Activated CD8-positive, alpha-beta memory T cell treated with anti-CD3 and anti-CD28 coated beads, Interleukin-2, amount 50 U/mL, for 4 hours (primary cell): Measurements from ENCODE around the gene AFF2.

Experiments
- DNase-seq: peaks from one replicate; pipeline ENCODE4 v3.0.0-alpha.2; 2020

AFF2 gene

GRCh38 chrX:148768296-148768695 is 267.9 kb downstream of the AFF2 start:
- DNase-seq: no peak

GRCh38 chrX:148771440-148771839 is 271.0 kb downstream of the AFF2 start:
- no peak for DNase-seq

GRCh38 chrX:148774276-148774675 is 273.9 kb downstream of the AFF2 start:
- no peak for DNase-seq

GRCh38 chrX:148784137-148784536 is 283.7 kb downstream of the AFF2 start:
- DNase-seq: no peak

GRCh38 chrX:148784856-148785255 is 284.4 kb downstream of the AFF2 start:
- DNase-seq: no peak

GRCh38 chrX:148785256-148785655 is 284.8 kb downstream of the AFF2 start:
- DNase-seq: no peak

- no peak for DNase-seq
Measured at GRCh38 chrX:148788449-148788848, 288.0 kb downstream of the AFF2 start.

- no peak for DNase-seq
Measured at GRCh38 chrX:148794350-148794749, 293.9 kb downstream of the AFF2 start.

- DNase-seq: no peak
Measured at GRCh38 chrX:148804579-148805355, 304.4 kb downstream of the AFF2 start.

- DNase-seq: no peak
Measured at GRCh38 chrX:148806145-148806870, 305.9 kb downstream of the AFF2 start.

GRCh38 chrX:148808833-148809232 is 308.4 kb downstream of the AFF2 start:
- DNase-seq: no peak

GRCh38 chrX:148811236-148811635 is 310.8 kb downstream of the AFF2 start:
- DNase-seq: no peak

GRCh38 chrX:148813422-148813821 is 313.0 kb downstream of the AFF2 start:
- no peak for DNase-seq

- no peak for DNase-seq
Measured at GRCh38 chrX:148813967-148814366, 313.6 kb downstream of the AFF2 start.

GRCh38 chrX:148815218-148815961 is 315.0 kb downstream of the AFF2 start:
- no peak for DNase-seq

- DNase-seq: no peak
Measured at GRCh38 chrX:148823986-148824385, 323.6 kb downstream of the AFF2 start.

GRCh38 chrX:148825696-148826095 is 325.3 kb downstream of the AFF2 start:
- DNase-seq: no peak

GRCh38 chrX:148836741-148837140 is 336.3 kb downstream of the AFF2 start:
- DNase-seq: no peak

- DNase-seq: no peak
Measured at GRCh38 chrX:148850631-148851030, 350.2 kb downstream of the AFF2 start.

GRCh38 chrX:148854306-148854705 is 353.9 kb downstream of the AFF2 start:
- DNase-seq: no peak

- no peak for DNase-seq
Measured at GRCh38 chrX:148856505-148856904, 356.1 kb downstream of the AFF2 start.

GRCh38 chrX:148865277-148866210 is 365.1 kb downstream of the AFF2 start:
- no peak for DNase-seq

- DNase-seq: no peak
Measured at GRCh38 chrX:148867596-148867995, 367.2 kb downstream of the AFF2 start.
